Activated CD8-positive, alpha-beta memory T cell treated with anti-CD3 and anti-CD28 coated beads, Interleukin-2, amount 50 U/mL, for 48 hours (primary cell): ENCODE results near the gene CCDC175.

ENCODE experiments used
- DNase-seq: peaks from one replicate; pipeline ENCODE4 v3.0.0-alpha.2; 2020

Gene CCDC175

GRCh38 chr14:59576332-59577294, at the start of gene CCDC175:
CCDC175 (minus strand) TSS chr14:59576812; CDS start chr14:59576775, 37 bp downstream.
- DNase-seq = peak; percentile 93

- DNase-seq = no peak
Measured at GRCh38 chr14:59622631-59623030, 46.0 kb upstream of the CCDC175 start.

- no peak for DNase-seq
Measured at GRCh38 chr14:59619061-59619460, 42.4 kb upstream of the CCDC175 start.

- DNase-seq = no peak
Measured at GRCh38 chr14:59601056-59601455, 24.4 kb upstream of the CCDC175 start.

GRCh38 chr14:59600211-59600945, 23.8 kb upstream of the CCDC175 start:
- DNase-seq = no peak

GRCh38 chr14:59595071-59595470, 18.5 kb upstream of the CCDC175 start:
- no peak for DNase-seq

- DNase-seq = no peak
Measured at GRCh38 chr14:59591641-59592370, 15.2 kb upstream of the CCDC175 start.

- no peak for DNase-seq
Measured at GRCh38 chr14:59588101-59588500, 11.5 kb upstream of the CCDC175 start.

- no peak for DNase-seq
Measured at GRCh38 chr14:59585891-59586554, 9.4 kb upstream of the CCDC175 start.

- no peak for DNase-seq
Measured at GRCh38 chr14:59583755-59584154, 7.1 kb upstream of the CCDC175 start.

GRCh38 chr14:59582845-59583509, 6.4 kb upstream of the CCDC175 start:
- DNase-seq = no peak

- no peak for DNase-seq
Measured at GRCh38 chr14:59582161-59582560, 5.5 kb upstream of the CCDC175 start.

GRCh38 chr14:59580911-59581310, 4.3 kb upstream of the CCDC175 start:
- DNase-seq = no peak

GRCh38 chr14:59570122-59570521, 6.5 kb downstream of the CCDC175 start:
- no peak for DNase-seq

- DNase-seq = no peak
Measured at GRCh38 chr14:59566725-59567124, 9.9 kb downstream of the CCDC175 start.

GRCh38 chr14:59566296-59566695, 10.3 kb downstream of the CCDC175 start:
- no peak for DNase-seq

GRCh38 chr14:59565087-59565486, 11.5 kb downstream of the CCDC175 start:
- no peak for DNase-seq

- DNase-seq = no peak
Measured at GRCh38 chr14:59564366-59564765, 12.2 kb downstream of the CCDC175 start.

- DNase-seq = no peak
Measured at GRCh38 chr14:59547310-59547709, 29.3 kb downstream of the CCDC175 start.

GRCh38 chr14:59543873-59544272, 32.7 kb downstream of the CCDC175 start:
- DNase-seq = no peak

- no peak for DNase-seq
Measured at GRCh38 chr14:59541731-59542130, 34.9 kb downstream of the CCDC175 start.

GRCh38 chr14:59540852-59541251, 35.8 kb downstream of the CCDC175 start:
- DNase-seq = no peak
